Neural cell (in vitro differentiated cells): ENCODE measurements around the gene UBE2I. TPM values are rescaled to one million over a fixed set of nuclear protein-coding genes. Genes with fewer than 3 reads are reported as not detected.

Experiments
- H2AFZ ChIP-seq: fragments of 200-600, 300-800 bp; sonication (generic), shearing (Covaris generic); 2 replicates; pipeline ENCODE4 v1.6.0; 2014; ENCODE audit warnings: low read depth, mild to moderate bottlenecking, antibody characterized with exemption, low read length, moderate library complexity
- H3F3A ChIP-seq: fragments of 200-600 bp; shearing (Covaris generic); 2 replicates; pipeline ENCODE4 v1.6.1; 2016; ENCODE audit warnings: mild to moderate bottlenecking, moderate library complexity, mixed read lengths, antibody characterized with exemption, low read length; ENCODE audit not compliant: insufficient read depth, poor library complexity, severe bottlenecking
- H3K27ac ChIP-seq: fragments of 200-600, 300-800 bp; sonication (generic), shearing (Covaris generic); 2 replicates; pipeline ENCODE4 v1.5.1; 2014; ENCODE audit warnings: mild to moderate bottlenecking, low read length, moderate library complexity
- H3K27me3 ChIP-seq: fragments of 300-800, 200-600 bp; sonication (generic), shearing (Covaris generic); 2 replicates; pipeline ENCODE4 v1.6.0; 2014; ENCODE audit warnings: mild to moderate bottlenecking, low read depth, low read length, moderate library complexity; ENCODE audit not compliant: insufficient read depth
- H3K36me3 ChIP-seq: fragments of 300-800, 200-600 bp; sonication (generic), shearing (Covaris generic); 2 replicates; pipeline ENCODE4 v1.5.1; 2014; ENCODE audit warnings: mild to moderate bottlenecking, antibody characterized with exemption, low read length, moderate library complexity; ENCODE audit not compliant: insufficient read depth
- H3K4me2 ChIP-seq: fragments of 300-800, 200-600 bp; sonication (generic), shearing (Covaris generic); 2 replicates; pipeline ENCODE4 v1.6.0; 2014; ENCODE audit warnings: mild to moderate bottlenecking, low read length
- H3K4me3 ChIP-seq: fragments of 300-800, 200-600 bp; sonication (generic), shearing (Covaris generic); 2 replicates; pipeline ENCODE4 v1.5.1; 2014; ENCODE audit warnings: mild to moderate bottlenecking, low read length, moderate library complexity
- H3K79me2 ChIP-seq: fragments of 200-600 bp; shearing (Covaris generic); replicated peaks from 2 replicates; pipeline ENCODE4 v1.6.0; 2014; ENCODE audit warnings: mild to moderate bottlenecking, low read length, moderate library complexity; ENCODE audit not compliant: insufficient read depth
- H3K9ac ChIP-seq: fragments of 300-800, 200-600 bp; sonication (generic), shearing (Covaris generic); 2 replicates; pipeline ENCODE4 v1.6.1; 2016; ENCODE audit warnings: mild to moderate bottlenecking, low read length, mixed read lengths
- H3K9me2 ChIP-seq: fragments of 200-600 bp; shearing (Covaris generic); 2 replicates; pipeline ENCODE4 v1.6.1; 2016; ENCODE audit warnings: mild to moderate bottlenecking, low read length, mixed read lengths; ENCODE audit not compliant: insufficient read depth
- H3K9me3 ChIP-seq: fragments of 200-600, 300-800 bp; sonication (generic), shearing (Covaris generic); 2 replicates; pipeline ENCODE4 v1.6.1; 2016; ENCODE audit warnings: mild to moderate bottlenecking, mixed run types, low read length, moderate library complexity, mixed read lengths
- H4K20me1 ChIP-seq: fragments of 200-600 bp; shearing (Covaris generic); 2 replicates; pipeline ENCODE4 v1.6.1; 2016; ENCODE audit warnings: mild to moderate bottlenecking, mixed run types; ENCODE audit not compliant: insufficient read depth
- EP300 ChIP-seq: fragments of 450-650 bp; conservative IDR thresholded peaks from 2 replicates; pipeline ENCODE4 v1.6.1; 2014; ENCODE audit warnings: antibody characterized with exemption, mild to moderate bottlenecking, moderate library complexity; ENCODE audit not compliant: poor library complexity, severe bottlenecking
- EZH2 ChIP-seq: fragments of 200-600, 300-800 bp; shearing (Covaris generic), sonication (generic); IDR thresholded peaks from 2 replicates; pipeline ENCODE4 v1.6.1; 2014; ENCODE audit warnings: antibody characterized with exemption, low read length, borderline replicate concordance, mild to moderate bottlenecking; ENCODE audit not compliant: insufficient read depth, poor library complexity, severe bottlenecking
- MXI1 ChIP-seq: fragments of 450-650 bp; conservative IDR thresholded peaks from 2 replicates; pipeline ENCODE4 v1.6.1; 2014; ENCODE audit warnings: antibody characterized with exemption, mild to moderate bottlenecking; ENCODE audit not compliant: poor library complexity, severe bottlenecking
- POLR2AphosphoS5 ChIP-seq: IDR thresholded peaks from 2 replicates; pipeline ENCODE4 v1.6.1; 2012
- RAD21 ChIP-seq: fragments of 450-650 bp; conservative IDR thresholded peaks from 2 replicates; pipeline ENCODE4 v1.6.1; 2014; ENCODE audit warnings: antibody characterized with exemption, mild to moderate bottlenecking, moderate library complexity
- SMC3 ChIP-seq: fragments of 450-650 bp; conservative IDR thresholded peaks from 2 replicates; pipeline ENCODE4 v1.6.1; 2014; ENCODE audit warnings: antibody characterized with exemption, mild to moderate bottlenecking, moderate library complexity; ENCODE audit not compliant: poor library complexity
- TAF1 ChIP-seq: IDR thresholded peaks from 2 replicates; pipeline ENCODE4 v1.6.1; 2012; ENCODE audit warnings: low read depth
- polyA plus RNA-seq: library from polyadenylated mRNA; depleted of rRNA; stranded (reverse); fragments of >200 nt; gene quantifications from 2 replicates; pipeline ENCODE4 v1.2.3, GENCODE V29; 2014
- TF ChIP-seq, protein P1 (sequence below): IDR thresholded peaks from 2 replicates; pipeline ENCODE4 v1.6.1; 2012; ENCODE audit warnings: borderline replicate concordance
- TF ChIP-seq, protein P2 (sequence below): fragments of 450-650 bp; IDR thresholded peaks from 2 replicates; pipeline ENCODE4 v1.5.1; 2014; ENCODE audit warnings: antibody characterized with exemption, mild to moderate bottlenecking, moderate library complexity; ENCODE audit not compliant: poor library complexity, severe bottlenecking

The UBE2I gene
- polyA plus RNA-seq, 1 donor from 2014 or later: 111 TPM

DNA sequence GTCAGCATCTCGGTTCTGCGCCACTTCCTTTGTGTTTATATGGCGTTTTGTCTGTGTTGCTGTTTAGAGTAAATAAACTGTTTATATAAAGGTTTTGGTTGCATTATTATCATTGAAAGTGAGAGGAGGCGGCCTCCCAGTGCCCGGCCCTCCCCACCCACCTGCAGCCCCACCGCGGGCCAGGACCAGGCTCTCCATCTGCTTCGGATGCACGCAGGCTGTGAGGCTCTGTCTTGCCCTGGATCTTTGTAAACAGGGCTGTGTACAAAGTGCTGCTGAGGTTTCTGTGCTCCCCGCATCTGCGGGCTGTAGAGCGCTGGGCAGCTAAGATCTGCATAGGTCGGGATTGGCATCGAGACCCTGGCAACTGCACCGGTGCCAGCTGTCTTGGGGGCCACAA, 15.8 kb downstream of the UBE2I start:
- TF ChIP-seq EP300 (no peak), TAF1 (no peak), EZH2 (no peak), MXI1 (no peak)
- Histone ChIP-seq H3K27me3 (no peaks in the 10 kb centered on the region), H3F3A (no peaks in the 10 kb centered on the region), H3K36me3 (no peaks in the 10 kb centered on the region), H2AFZ (no peak overlapping the region), H3K4me3 (no peak overlapping the region), H3K4me2 (no peak overlapping the region), H3K79me2 (no peaks in the 10 kb centered on the region), H4K20me1 (no peaks in the 10 kb centered on the region), H3K9ac (no peak overlapping the region), H3K9me2 (no peaks in the 10 kb centered on the region), H3K27ac (no peak overlapping the region), H3K9me3 (no peaks in the 10 kb centered on the region)

DNA sequence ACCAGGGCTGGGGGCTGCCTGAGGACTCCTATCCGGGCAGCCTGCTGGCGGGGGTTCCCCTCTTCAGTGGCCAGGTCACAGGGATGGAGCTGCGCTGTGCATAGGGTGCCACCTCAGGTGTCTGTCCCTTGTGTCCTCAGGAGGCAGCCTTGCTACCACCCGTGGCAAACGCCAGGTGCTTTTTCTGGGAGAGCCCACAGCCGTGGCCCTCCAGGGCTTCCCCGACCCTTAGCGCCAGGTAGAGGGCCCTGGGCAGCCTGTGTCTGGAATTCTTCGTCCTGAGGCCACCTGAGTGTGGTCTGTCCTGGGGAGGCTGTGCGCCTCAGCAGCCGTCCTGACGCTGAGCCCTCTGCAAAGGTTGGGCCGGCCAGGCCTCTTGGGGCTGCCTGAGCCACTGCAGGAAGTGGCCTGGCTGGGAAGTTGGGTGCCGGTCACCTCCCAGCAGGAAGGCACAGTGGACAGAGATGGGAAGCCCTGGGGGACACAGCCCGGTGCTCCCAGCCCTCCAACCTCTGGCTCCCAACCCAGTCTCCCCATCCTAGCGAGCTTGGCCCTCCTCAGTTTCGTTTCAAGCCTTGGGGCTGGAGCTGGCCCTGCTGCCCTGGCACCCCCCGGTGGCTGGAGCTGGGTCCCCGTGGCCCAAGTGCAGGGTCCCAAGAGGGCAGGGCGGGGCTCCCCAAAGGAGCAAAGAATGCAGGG, 16.4 kb downstream of the UBE2I start:
- Histone ChIP-seq H3K4me3 (no peak overlapping the region), H3K9me3 (no peaks in the 10 kb centered on the region), H3K9ac (no peak overlapping the region), H3K4me2 (no peak overlapping the region), H3K27me3 (no peaks in the 10 kb centered on the region), H3K36me3 (no peaks in the 10 kb centered on the region), H2AFZ (no peak overlapping the region), H3K79me2 (no peaks in the 10 kb centered on the region), H3K9me2 (no peaks in the 10 kb centered on the region), H3K27ac (no peak overlapping the region), H3F3A (no peaks in the 10 kb centered on the region), H4K20me1 (no peaks in the 10 kb centered on the region)
- TF ChIP-seq, protein P1, sequence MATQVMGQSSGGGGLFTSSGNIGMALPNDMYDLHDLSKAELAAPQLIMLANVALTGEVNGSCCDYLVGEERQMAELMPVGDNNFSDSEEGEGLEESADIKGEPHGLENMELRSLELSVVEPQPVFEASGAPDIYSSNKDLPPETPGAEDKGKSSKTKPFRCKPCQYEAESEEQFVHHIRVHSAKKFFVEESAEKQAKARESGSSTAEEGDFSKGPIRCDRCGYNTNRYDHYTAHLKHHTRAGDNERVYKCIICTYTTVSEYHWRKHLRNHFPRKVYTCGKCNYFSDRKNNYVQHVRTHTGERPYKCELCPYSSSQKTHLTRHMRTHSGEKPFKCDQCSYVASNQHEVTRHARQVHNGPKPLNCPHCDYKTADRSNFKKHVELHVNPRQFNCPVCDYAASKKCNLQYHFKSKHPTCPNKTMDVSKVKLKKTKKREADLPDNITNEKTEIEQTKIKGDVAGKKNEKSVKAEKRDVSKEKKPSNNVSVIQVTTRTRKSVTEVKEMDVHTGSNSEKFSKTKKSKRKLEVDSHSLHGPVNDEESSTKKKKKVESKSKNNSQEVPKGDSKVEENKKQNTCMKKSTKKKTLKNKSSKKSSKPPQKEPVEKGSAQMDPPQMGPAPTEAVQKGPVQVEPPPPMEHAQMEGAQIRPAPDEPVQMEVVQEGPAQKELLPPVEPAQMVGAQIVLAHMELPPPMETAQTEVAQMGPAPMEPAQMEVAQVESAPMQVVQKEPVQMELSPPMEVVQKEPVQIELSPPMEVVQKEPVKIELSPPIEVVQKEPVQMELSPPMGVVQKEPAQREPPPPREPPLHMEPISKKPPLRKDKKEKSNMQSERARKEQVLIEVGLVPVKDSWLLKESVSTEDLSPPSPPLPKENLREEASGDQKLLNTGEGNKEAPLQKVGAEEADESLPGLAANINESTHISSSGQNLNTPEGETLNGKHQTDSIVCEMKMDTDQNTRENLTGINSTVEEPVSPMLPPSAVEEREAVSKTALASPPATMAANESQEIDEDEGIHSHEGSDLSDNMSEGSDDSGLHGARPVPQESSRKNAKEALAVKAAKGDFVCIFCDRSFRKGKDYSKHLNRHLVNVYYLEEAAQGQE: no peak
- TF ChIP-seq EZH2 (no peak), RAD21 (no peak), MXI1 (no peak), SMC3 (no peak), TAF1 (no peak), EP300 (no peak), POLR2AphosphoS5 (no peak)
- TF ChIP-seq, protein P2, sequence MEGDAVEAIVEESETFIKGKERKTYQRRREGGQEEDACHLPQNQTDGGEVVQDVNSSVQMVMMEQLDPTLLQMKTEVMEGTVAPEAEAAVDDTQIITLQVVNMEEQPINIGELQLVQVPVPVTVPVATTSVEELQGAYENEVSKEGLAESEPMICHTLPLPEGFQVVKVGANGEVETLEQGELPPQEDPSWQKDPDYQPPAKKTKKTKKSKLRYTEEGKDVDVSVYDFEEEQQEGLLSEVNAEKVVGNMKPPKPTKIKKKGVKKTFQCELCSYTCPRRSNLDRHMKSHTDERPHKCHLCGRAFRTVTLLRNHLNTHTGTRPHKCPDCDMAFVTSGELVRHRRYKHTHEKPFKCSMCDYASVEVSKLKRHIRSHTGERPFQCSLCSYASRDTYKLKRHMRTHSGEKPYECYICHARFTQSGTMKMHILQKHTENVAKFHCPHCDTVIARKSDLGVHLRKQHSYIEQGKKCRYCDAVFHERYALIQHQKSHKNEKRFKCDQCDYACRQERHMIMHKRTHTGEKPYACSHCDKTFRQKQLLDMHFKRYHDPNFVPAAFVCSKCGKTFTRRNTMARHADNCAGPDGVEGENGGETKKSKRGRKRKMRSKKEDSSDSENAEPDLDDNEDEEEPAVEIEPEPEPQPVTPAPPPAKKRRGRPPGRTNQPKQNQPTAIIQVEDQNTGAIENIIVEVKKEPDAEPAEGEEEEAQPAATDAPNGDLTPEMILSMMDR: no peak
